HepG2 (cell line): ENCODE data around the gene ZNF821. TPM values are rescaled to one million over a fixed set of nuclear protein-coding genes. Genes with fewer than 3 reads are reported as not detected.
"Not testable (repeated sequence)": the region's sequence is repeated elsewhere in the genome, so short reads cannot be mapped to it uniquely, and the experiment has no call there.

Experiments
- ATAC-seq: fragments of 200-7000 bp; cut with Tn5 transposase; 3 replicates; pipeline ENCODE4 v1.9.1; 2020; ENCODE audit warnings: mild to moderate bottlenecking, moderate library complexity
- BruUV-seq: library from RNA; stranded (reverse); fragments of 400-500 nt; replicated peaks from 2 replicates; lab custom pipeline; 2021; lab: Mats Ljungman, UMichigan
- CTCF ChIA-PET: fragments of 300-600 bp; formaldehyde crosslinking; extraction: SDS; loops from one replicate; lab custom pipeline; 2021; ENCODE audit warnings: low total read pairs, inconsistent platforms, low intra/inter-chr PET ratio; lab: Yijun Ruan, JAX
- POLR2A ChIA-PET: fragments of 350-600 bp; sonication (Branson Sonifier 250); formaldehyde crosslinking; loops from one replicate; lab custom pipeline; 2020; ENCODE audit warnings: antibody characterized with exemption, inconsistent platforms; lab: Yijun Ruan, JAX
- DNase-seq: peaks from one replicate; pipeline ENCODE4 v3.0.0-alpha.2; 2015; ENCODE audit warnings: low spot score
- FAIRE-seq: peaks from 3 replicates; lab custom pipeline; 2011; peaks lifted over from hg19 to GRCh38; lab: Jason Lieb, UNC
- H2AFZ ChIP-seq: one replicate; pipeline ENCODE4 v1.6.1; 2011; ENCODE audit warnings: low read length, inconsistent platforms
- H3K27ac ChIP-seq: fragments of 300-600 bp; 3 replicates; pipeline ENCODE4 v1.8.0; 2011; ENCODE audit warnings: mixed run types, mild to moderate bottlenecking, mixed read lengths, low read length, inconsistent platforms; ENCODE audit not compliant: insufficient read depth; ENCODE audit errors: extremely low read length
- H3K27me3 ChIP-seq, 2 experiments: fragments of 200-600 bp in 1 of 2; 2 replicates in 1 of 2; 3 replicates in 1 of 2; pipeline versions ENCODE4 v1.6.0 to v1.8.0; 2011; ENCODE audit warnings: low read length in 2 of 2, mild to moderate bottlenecking in 2 of 2, moderate library complexity in 2 of 2, inconsistent platforms in 1 of 2; ENCODE audit not compliant: insufficient read depth in 2 of 2, control insufficient read depth in 1 of 2
- H3K36me3 ChIP-seq, 2 experiments: fragments of 200-600 bp in 1 of 2; replicated peaks in 1 of 2; 2 replicates in 1 of 2; 3 replicates in 1 of 2; pipeline versions ENCODE4 v1.5.1 to v1.8.0; 2011; ENCODE audit warnings: low read length in 2 of 2, inconsistent platforms in 1 of 2; ENCODE audit not compliant: insufficient read depth in 2 of 2, control insufficient read depth in 1 of 2
- H3K4me1 ChIP-seq: 2 replicates; pipeline ENCODE4 v1.5.1; 2012; ENCODE audit warnings: low read length, inconsistent platforms; ENCODE audit not compliant: insufficient read depth
- H3K4me2 ChIP-seq: 2 replicates; pipeline ENCODE4 v1.6.0; 2011; ENCODE audit warnings: low read depth, low read length, inconsistent platforms
- H3K4me3 ChIP-seq, 3 experiments: fragments of 200-600 bp in 1 of 3; sonication (generic), shearing (Covaris generic) in 1 of 3; replicated peaks in 1 of 3; 2 replicates each; pipeline ENCODE4 v1.5.1; 2011 to 2016; ENCODE audit warnings: low read length in 3 of 3, inconsistent platforms in 2 of 3, low read depth in 2 of 3, mild to moderate bottlenecking in 2 of 3, control low read depth in 1 of 3, mixed read lengths in 1 of 3; ENCODE audit not compliant: insufficient read depth in 1 of 3
- H3K79me2 ChIP-seq: one replicate; pipeline ENCODE4 v1.6.1; 2011; ENCODE audit warnings: low read length, inconsistent platforms; ENCODE audit not compliant: insufficient read depth
- H3K9ac ChIP-seq: 2 replicates; pipeline ENCODE4 v1.6.0; 2011; ENCODE audit warnings: mild to moderate bottlenecking, low read depth, low read length, inconsistent platforms; ENCODE audit not compliant: insufficient read depth
- H3K9me3 ChIP-seq: 2 replicates; pipeline ENCODE4 v1.5.1; 2012; ENCODE audit warnings: mild to moderate bottlenecking, low read length
- H4K20me1 ChIP-seq: 2 replicates; pipeline ENCODE4 v1.6.0; 2011; ENCODE audit warnings: inconsistent platforms, mild to moderate bottlenecking, low read length, moderate library complexity; ENCODE audit not compliant: insufficient read depth
- ZMYM3 ChIP-seq: sonication (generic); formaldehyde crosslinking; IDR thresholded peaks from 2 replicates; pipeline ENCODE4 v1.5.1; 2020; ENCODE audit warnings: mild to moderate bottlenecking, missing genetic modification reagents
- ZNF451 ChIP-seq: sonication (generic); formaldehyde crosslinking; IDR thresholded peaks from 2 replicates; pipeline ENCODE4 v1.5.0; 2020; ENCODE audit warnings: mild to moderate bottlenecking, missing genetic modification reagents
- ZSCAN12 ChIP-seq: sonication (generic); formaldehyde crosslinking; IDR thresholded peaks from 2 replicates; pipeline ENCODE4 v1.9.0; 2021; ENCODE audit warnings: mild to moderate bottlenecking, missing genetic modification reagents
- WGBS: methylation state at CpG from one replicate; pipeline ENCODE4 v1.1.6; 2017; ENCODE audit warnings: low lambda C conversion rate; 5-methylcytosine and 5-hydroxymethylcytosine counted together
- in situ Hi-C: cut with HindIII; loops from 2 replicates; pipeline ENCODE4 v1.10.0; 2017; ENCODE audit warnings: low pct_unique_long_range_greater_than_20kb; ENCODE audit not compliant: extremely low pct_ligation_motif_present
- intact Hi-C: fragments of 100-400 bp; cut with micrococcal nuclease; formaldehyde crosslinking; loops from one replicate; pipeline ENCODE4 v1.10.0; 2022; ENCODE audit not compliant: unreplicated experiment
- polyA plus RNA-seq, 8 experiments: library from polyadenylated mRNA; depleted of rRNA in 3 of 8; stranded (reverse) in 7 of 8; unstranded in 1 of 8; fragments of >200 nt; fragmentation: Illumina TruSeq in 4 of 8; extraction: Trizol in 4 of 8; gene quantifications; 2 replicates each; pipeline versions ENCODE4 v1.2.1 to v1.2.3, GENCODE V29; 2011 to 2016; ENCODE audit warnings: low read depth in 4 of 8, missing spikeins in 1 of 8, mixed read lengths in 1 of 8; ENCODE audit not compliant: insufficient read depth in 1 of 8
- total RNA-seq, 5 experiments: library from RNA; depleted of rRNA; stranded (reverse); fragments of >200 nt; fragmentation: Illumina TruSeq; extraction: Trizol; gene quantifications; 2 replicates each; pipeline ENCODE4 v1.2.3, GENCODE V29; 2016; ENCODE audit warnings: low read depth in 1 of 5
- TF ChIP-seq, protein P1 (sequence below): sonication (generic); formaldehyde crosslinking; IDR thresholded peaks from 2 replicates; pipeline ENCODE4 v1.9.0; 2021; ENCODE audit warnings: missing genetic modification reagents, mild to moderate bottlenecking, borderline replicate concordance

The ZNF821 gene
- total and polyA plus RNA-seq, 2 of the 13 experiments (the other 11 are each of a cell fraction or from before 2014, with no cell fraction given) = 7.0 to 9.1 TPM

DNA sequence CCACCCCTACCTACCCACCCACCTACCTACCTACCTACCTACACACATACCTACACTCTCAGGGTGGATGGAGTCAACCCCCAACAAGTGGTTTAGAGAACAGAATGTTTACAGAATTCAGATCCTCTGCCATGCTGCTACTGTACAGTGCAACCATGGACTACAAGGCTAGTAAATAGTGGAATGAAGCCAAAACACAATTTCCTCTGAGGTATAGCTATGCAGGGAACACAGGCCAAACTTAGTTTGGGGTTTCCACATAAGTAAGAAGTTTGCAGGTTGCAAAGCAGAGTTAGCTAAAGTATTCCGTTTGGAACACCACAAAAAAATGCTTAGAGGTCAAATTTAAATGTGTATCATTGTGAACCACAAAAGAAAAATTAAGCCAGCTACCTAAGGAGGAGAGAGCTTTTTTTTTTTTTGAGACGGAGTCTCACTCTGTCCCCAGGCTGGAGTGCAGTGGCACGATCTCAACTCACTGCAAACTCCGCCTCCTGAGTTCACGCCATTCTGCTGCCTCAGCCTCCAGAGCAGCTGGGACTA, 72.7 kb downstream of the ZNF821 start (continued):
- TF ChIP-seq, protein P1, sequence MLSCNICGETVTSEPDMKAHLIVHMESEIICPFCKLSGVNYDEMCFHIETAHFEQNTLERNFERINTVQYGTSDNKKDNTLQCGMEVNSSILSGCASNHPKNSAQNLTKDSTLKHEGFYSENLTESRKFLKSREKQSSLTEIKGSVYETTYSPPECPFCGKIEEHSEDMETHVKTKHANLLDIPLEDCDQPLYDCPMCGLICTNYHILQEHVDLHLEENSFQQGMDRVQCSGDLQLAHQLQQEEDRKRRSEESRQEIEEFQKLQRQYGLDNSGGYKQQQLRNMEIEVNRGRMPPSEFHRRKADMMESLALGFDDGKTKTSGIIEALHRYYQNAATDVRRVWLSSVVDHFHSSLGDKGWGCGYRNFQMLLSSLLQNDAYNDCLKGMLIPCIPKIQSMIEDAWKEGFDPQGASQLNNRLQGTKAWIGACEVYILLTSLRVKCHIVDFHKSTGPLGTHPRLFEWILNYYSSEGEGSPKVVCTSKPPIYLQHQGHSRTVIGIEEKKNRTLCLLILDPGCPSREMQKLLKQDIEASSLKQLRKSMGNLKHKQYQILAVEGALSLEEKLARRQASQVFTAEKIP (CRISPR knock-in tag) = no peak
- TF ChIP-seq ZSCAN12 (CRISPR knock-in tag) (no peak), ZNF451 (CRISPR knock-in tag) (no peak), ZMYM3 (CRISPR knock-in tag) (0 out of 2 replicates have a peak, but pooled peaks have one; percentile 0)
- TF ChIP-seq, all 625 proteins: peak for 2

DNA sequence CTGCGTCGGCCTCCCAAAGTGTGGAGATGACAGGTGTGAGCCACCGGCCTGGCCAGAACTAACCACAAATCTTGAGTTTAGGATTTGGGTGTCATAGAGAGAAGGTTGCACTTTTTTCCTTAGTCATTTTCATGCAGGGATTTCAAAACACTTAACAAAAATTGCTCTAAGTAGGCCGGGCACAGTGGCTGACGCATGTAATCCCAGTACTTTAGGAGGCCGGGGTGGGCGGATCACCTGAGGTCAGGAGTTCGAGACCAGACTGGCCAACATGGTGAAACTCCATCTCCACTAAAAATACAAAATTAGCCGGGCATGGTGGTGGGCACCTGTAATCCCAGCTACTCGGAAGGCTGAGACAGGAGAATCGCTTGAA, 73.8 kb downstream of the ZNF821 start:
- BruUV-seq, ATAC-seq, H3K36me3 ChIP-seq, in situ Hi-C loops, H3K4me2 ChIP-seq, FAIRE-seq, H3K9me3 ChIP-seq, H3K27me3 ChIP-seq, H4K20me1 ChIP-seq, H2AFZ ChIP-seq, DNase-seq, CTCF ChIA-PET, H3K4me3 ChIP-seq, intact Hi-C loops: not testable (repeated sequence)
- Histone ChIP-seq H3K4me1 (peaks cover 53% of the 10 kb centered on the region), H3K79me2 (peaks cover 35% of the 10 kb centered on the region), H3K27ac (peak overlapping the region; percentile 74), H3K9ac (peak overlapping the region; percentile 78; the same call in 1 of the 2 replicates)
- POLR2A ChIA-PET = interaction anchor here (1.7 to 2.9 kb wide), 4 partner anchors 23 to 284 kb away, joined by 3 to 21 read pairs (median 8); partner anchors contain the start of genes DHX38, IST1 and TXNL4B
- WGBS = 93% methylated on average over 11 of the region's 11 CpGs

Other genes starting within 250 kb of the ZNF821 start
- gene PHLPP2, start 159.5 kb downstream of the ZNF821 start, total RNA-seq (2016; rRNA removed; fragmentation: Illumina TruSeq; extraction: Trizol) = 8.9 and 9.6 TPM in 2 replicates
- 8.9 and 13.8 TPM in 2 replicates for gene PHLPP2, start 159.5 kb downstream of the ZNF821 start, polyA plus RNA-seq (2011; rRNA removed)
- gene AP1G1, start 75.3 kb downstream of the ZNF821 start, total RNA-seq (2016; rRNA removed; fragmentation: Illumina TruSeq; extraction: Trizol) = 66.2 and 87.1 TPM in 2 replicates
- gene AP1G1, start 75.3 kb downstream of the ZNF821 start, polyA plus RNA-seq (2011; rRNA removed) = 58.8 and 62.2 TPM in 2 replicates
- 22.4 and 23.6 TPM in 2 replicates for gene ATXN1L, start 38.2 kb downstream of the ZNF821 start, total RNA-seq (2016; rRNA removed; fragmentation: Illumina TruSeq; extraction: Trizol)
- 19.6 and 20.0 TPM in 2 replicates for gene ATXN1L, start 38.2 kb downstream of the ZNF821 start, polyA plus RNA-seq (2011; rRNA removed)
- 346 and 497 TPM in 2 replicates for gene IST1, start 11.3 kb upstream of the ZNF821 start, total RNA-seq (2016; rRNA removed; fragmentation: Illumina TruSeq; extraction: Trizol)
- gene IST1, start 11.3 kb upstream of the ZNF821 start, polyA plus RNA-seq (2011; rRNA removed) = 402 and 415 TPM in 2 replicates
- gene PKD1L3, start 116.2 kb upstream of the ZNF821 start, total RNA-seq (2016; rRNA removed; fragmentation: Illumina TruSeq; extraction: Trizol) = 0.02 TPM in 1 of 2 replicates, not detected in the other
- 0.01 TPM in 1 of 2 replicates, not detected in the other for gene PKD1L3, start 116.2 kb upstream of the ZNF821 start, polyA plus RNA-seq (2011; rRNA removed)
- 12.7 and 16.4 TPM in 2 replicates for gene DHODH, start 124.6 kb upstream of the ZNF821 start, total RNA-seq (2016; rRNA removed; fragmentation: Illumina TruSeq; extraction: Trizol)
- 9.7 and 10.7 TPM in 2 replicates for gene DHODH, start 124.6 kb upstream of the ZNF821 start, polyA plus RNA-seq (2011; rRNA removed)
- gene HP, start 170.3 kb upstream of the ZNF821 start, total RNA-seq (2016; rRNA removed; fragmentation: Illumina TruSeq; extraction: Trizol) = 204 and 387 TPM in 2 replicates
- 524 and 697 TPM in 2 replicates for gene HP, start 170.3 kb upstream of the ZNF821 start, polyA plus RNA-seq (2011; rRNA removed)
- 29.5 and 50.5 TPM in 2 replicates for gene HPR, start 179.0 kb upstream of the ZNF821 start, total RNA-seq (2016; rRNA removed; fragmentation: Illumina TruSeq; extraction: Trizol)
- gene HPR, start 179.0 kb upstream of the ZNF821 start, polyA plus RNA-seq (2011; rRNA removed) = 107 and 123 TPM in 2 replicates
- 18.3 and 24.4 TPM in 2 replicates for gene TXNL4B, start 209.4 kb upstream of the ZNF821 start, total RNA-seq (2016; rRNA removed; fragmentation: Illumina TruSeq; extraction: Trizol)
- 14.5 and 17.4 TPM in 2 replicates for gene TXNL4B, start 209.4 kb upstream of the ZNF821 start, polyA plus RNA-seq (2011; rRNA removed)
- 58.9 and 85.9 TPM in 2 replicates for gene DHX38, start 209.7 kb upstream of the ZNF821 start, total RNA-seq (2016; rRNA removed; fragmentation: Illumina TruSeq; extraction: Trizol)
- gene DHX38, start 209.7 kb upstream of the ZNF821 start, polyA plus RNA-seq (2011; rRNA removed) = 54.4 and 57.8 TPM in 2 replicates